SK-N-SH treated with all-trans-retinoic acid at 6 μM for 48 hours (cell line): ENCODE results near the gene AUH.

Experiments
- ATAC-seq: fragments of 200-7000 bp; cut with Tn5 transposase; 3 replicates; pipeline ENCODE4 v1.9.1; 2020; ENCODE audit warnings: mild to moderate bottlenecking, moderate library complexity
- ARNTL ChIP-seq: fragments of 450-650 bp; formaldehyde crosslinking; IDR thresholded peaks from 2 replicates; pipeline ENCODE4 v1.5.0; 2020; ENCODE audit warnings: low read depth, mild to moderate bottlenecking, moderate library complexity, borderline replicate concordance
- BACH2 ChIP-seq: fragments of 250-450 bp; sonication (Bioruptor Pico); IDR thresholded peaks from 2 replicates; pipeline ENCODE4 v1.9.0; 2021; ENCODE audit warnings: mild to moderate bottlenecking, borderline replicate concordance
- CSDC2 ChIP-seq: fragments of 250-450 bp; sonication (Bioruptor Pico); IDR thresholded peaks from 2 replicates; pipeline ENCODE4 v1.5.0; 2020; ENCODE audit warnings: mild to moderate bottlenecking, moderate library complexity
- ESRRG ChIP-seq: fragments of 250-450 bp; sonication (Bioruptor Pico); IDR thresholded peaks from 2 replicates; pipeline ENCODE4 v1.6.1; 2021; ENCODE audit warnings: mild to moderate bottlenecking
- ISL1 ChIP-seq: fragments of 250-450 bp; sonication (Bioruptor Pico); IDR thresholded peaks from 2 replicates; pipeline ENCODE4 v2.1.2; 2022; ENCODE audit warnings: mild to moderate bottlenecking, moderate library complexity
- PPARA ChIP-seq: fragments of 250-450 bp; sonication (Bioruptor Pico); IDR thresholded peaks from 2 replicates; pipeline ENCODE4 v1.5.0; 2020; ENCODE audit warnings: mild to moderate bottlenecking, borderline replicate concordance
- RARB ChIP-seq: fragments of 250-450 bp; sonication (Bioruptor Pico); IDR thresholded peaks from 2 replicates; pipeline ENCODE4 v1.8.0; 2021; ENCODE audit warnings: mild to moderate bottlenecking, moderate library complexity
- SNAI2 ChIP-seq: fragments of 250-450 bp; sonication (Bioruptor Pico); IDR thresholded peaks from 2 replicates; pipeline ENCODE4 v1.5.0; 2020; ENCODE audit warnings: mild to moderate bottlenecking, moderate library complexity
- TCF4 ChIP-seq: fragments of 250-450 bp; sonication (Bioruptor Pico); IDR thresholded peaks from 2 replicates; pipeline ENCODE4 v1.8.0; 2021; ENCODE audit warnings: mild to moderate bottlenecking, moderate library complexity, borderline replicate concordance
- TOX ChIP-seq: fragments of 250-450 bp; sonication (Bioruptor Pico); IDR thresholded peaks from 2 replicates; pipeline ENCODE4 v1.8.0; 2021; ENCODE audit warnings: mild to moderate bottlenecking, moderate library complexity, borderline replicate concordance
- ZC3H10 ChIP-seq: fragments of 250-450 bp; sonication (Bioruptor Pico); IDR thresholded peaks from 2 replicates; pipeline ENCODE4 v1.5.1; 2021; ENCODE audit warnings: mild to moderate bottlenecking, moderate library complexity
- ZFP3 ChIP-seq: fragments of 250-450 bp; sonication (Bioruptor Pico); IDR thresholded peaks from 2 replicates; pipeline ENCODE4 v1.5.0; 2020; ENCODE audit warnings: mild to moderate bottlenecking, moderate library complexity
- ZFP30 ChIP-seq: fragments of 450-650 bp; formaldehyde crosslinking; IDR thresholded peaks from 2 replicates; pipeline ENCODE4 v1.5.0; 2022; ENCODE audit warnings: mild to moderate bottlenecking, moderate library complexity
- ZNF565 ChIP-seq: fragments of 450-650 bp; formaldehyde crosslinking; conservative IDR thresholded peaks from 2 replicates; pipeline ENCODE4 v1.5.0; 2020; ENCODE audit warnings: low read depth, mild to moderate bottlenecking, moderate library complexity
- ZNF70 ChIP-seq: fragments of 450-650 bp; formaldehyde crosslinking; IDR thresholded peaks from 2 replicates; pipeline ENCODE4 v1.5.0; 2020; ENCODE audit warnings: mild to moderate bottlenecking, moderate library complexity
- ZNF8 ChIP-seq: fragments of 450-650 bp; formaldehyde crosslinking; IDR thresholded peaks from 2 replicates; pipeline ENCODE4 v1.5.0; 2020; ENCODE audit warnings: mild to moderate bottlenecking, moderate library complexity
- TF ChIP-seq, protein P1 (sequence below): fragments of 250-450 bp; sonication (Bioruptor Pico); IDR thresholded peaks from 2 replicates; pipeline ENCODE4 v1.5.1; 2020; ENCODE audit warnings: low read depth, mild to moderate bottlenecking, moderate library complexity
- TF ChIP-seq, protein P2 (sequence below): fragments of 250-450 bp; sonication (Bioruptor Pico); IDR thresholded peaks from 2 replicates; pipeline ENCODE4 v1.8.0; 2021; ENCODE audit warnings: low read depth, mild to moderate bottlenecking, moderate library complexity, borderline replicate concordance
- TF ChIP-seq, protein P3 (sequence below): fragments of 250-450 bp; sonication (Bioruptor Pico); IDR thresholded peaks from 2 replicates; pipeline ENCODE4 v1.8.0; 2020; ENCODE audit warnings: mild to moderate bottlenecking, moderate library complexity, borderline replicate concordance
- TF ChIP-seq, protein P4 (sequence below): fragments of 250-450 bp; sonication (Bioruptor Pico); IDR thresholded peaks from 2 replicates; pipeline ENCODE4 v1.5.0; 2020; ENCODE audit warnings: mild to moderate bottlenecking, moderate library complexity
- TF ChIP-seq, protein P5 (sequence below): fragments of 250-450 bp; sonication (Bioruptor Pico); IDR thresholded peaks from 2 replicates; pipeline ENCODE4 v1.5.1; 2021; ENCODE audit warnings: mild to moderate bottlenecking, moderate library complexity

Gene AUH

DNA sequence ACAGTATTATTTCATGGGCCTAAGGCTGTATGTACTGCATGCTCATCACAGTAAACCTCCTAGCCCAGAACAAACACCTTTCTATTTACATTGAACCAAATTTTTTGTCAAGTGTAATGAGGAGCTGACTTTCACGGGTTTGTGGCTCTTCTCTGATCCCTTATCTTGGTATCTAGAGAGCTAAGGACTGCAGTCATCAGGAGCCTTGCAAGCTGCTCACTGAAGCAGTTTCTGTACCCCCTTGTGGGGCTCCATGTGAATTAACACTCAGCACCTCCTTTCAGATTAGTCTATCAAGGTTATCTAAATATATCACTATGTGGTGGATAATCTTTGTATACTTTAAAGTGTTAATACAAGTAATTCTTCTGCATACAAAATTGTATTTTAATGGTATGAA is 108.2 kb downstream of the AUH start:
- no peak for TF ChIP-seq TOX (CRISPR knock-in tag)
- no peak for TF ChIP-seq SNAI2 (CRISPR knock-in tag)
- TF ChIP-seq CSDC2 (CRISPR knock-in tag) = no peak
- TF ChIP-seq ISL1 (CRISPR knock-in tag) = no peak
- TF ChIP-seq ARNTL (CRISPR knock-in tag) = no peak
- no peak for TF ChIP-seq ZNF70 (CRISPR knock-in tag)
- no peak for TF ChIP-seq ZFP30 (CRISPR knock-in tag)
- no peak for TF ChIP-seq ZFP3
- no peak for TF ChIP-seq ESRRG (CRISPR knock-in tag)
- TF ChIP-seq, protein P1, sequence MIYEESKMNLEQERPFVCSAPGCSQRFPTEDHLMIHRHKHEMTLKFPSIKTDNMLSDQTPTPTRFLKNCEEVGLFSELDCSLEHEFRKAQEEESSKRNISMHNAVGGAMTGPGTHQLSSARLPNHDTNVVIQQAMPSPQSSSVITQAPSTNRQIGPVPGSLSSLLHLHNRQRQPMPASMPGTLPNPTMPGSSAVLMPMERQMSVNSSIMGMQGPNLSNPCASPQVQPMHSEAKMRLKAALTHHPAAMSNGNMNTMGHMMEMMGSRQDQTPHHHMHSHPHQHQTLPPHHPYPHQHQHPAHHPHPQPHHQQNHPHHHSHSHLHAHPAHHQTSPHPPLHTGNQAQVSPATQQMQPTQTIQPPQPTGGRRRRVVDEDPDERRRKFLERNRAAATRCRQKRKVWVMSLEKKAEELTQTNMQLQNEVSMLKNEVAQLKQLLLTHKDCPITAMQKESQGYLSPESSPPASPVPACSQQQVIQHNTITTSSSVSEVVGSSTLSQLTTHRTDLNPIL (CRISPR knock-in tag) = no peak
- TF ChIP-seq RARB (CRISPR knock-in tag) = no peak
- TF ChIP-seq ZC3H10 (CRISPR knock-in tag) = no peak
- TF ChIP-seq BACH2 (CRISPR knock-in tag) = no peak
- TF ChIP-seq, protein P2, sequence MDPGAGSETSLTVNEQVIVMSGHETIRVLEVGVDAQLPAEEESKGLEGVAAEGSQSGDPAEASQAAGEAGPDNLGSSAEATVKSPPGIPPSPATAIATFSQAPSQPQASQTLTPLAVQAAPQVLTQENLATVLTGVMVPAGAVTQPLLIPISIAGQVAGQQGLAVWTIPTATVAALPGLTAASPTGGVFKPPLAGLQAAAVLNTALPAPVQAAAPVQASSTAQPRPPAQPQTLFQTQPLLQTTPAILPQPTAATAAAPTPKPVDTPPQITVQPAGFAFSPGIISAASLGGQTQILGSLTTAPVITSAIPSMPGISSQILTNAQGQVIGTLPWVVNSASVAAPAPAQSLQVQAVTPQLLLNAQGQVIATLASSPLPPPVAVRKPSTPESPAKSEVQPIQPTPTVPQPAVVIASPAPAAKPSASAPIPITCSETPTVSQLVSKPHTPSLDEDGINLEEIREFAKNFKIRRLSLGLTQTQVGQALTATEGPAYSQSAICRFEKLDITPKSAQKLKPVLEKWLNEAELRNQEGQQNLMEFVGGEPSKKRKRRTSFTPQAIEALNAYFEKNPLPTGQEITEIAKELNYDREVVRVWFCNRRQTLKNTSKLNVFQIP (CRISPR knock-in tag) = no peak
- ATAC-seq = no peak

DNA sequence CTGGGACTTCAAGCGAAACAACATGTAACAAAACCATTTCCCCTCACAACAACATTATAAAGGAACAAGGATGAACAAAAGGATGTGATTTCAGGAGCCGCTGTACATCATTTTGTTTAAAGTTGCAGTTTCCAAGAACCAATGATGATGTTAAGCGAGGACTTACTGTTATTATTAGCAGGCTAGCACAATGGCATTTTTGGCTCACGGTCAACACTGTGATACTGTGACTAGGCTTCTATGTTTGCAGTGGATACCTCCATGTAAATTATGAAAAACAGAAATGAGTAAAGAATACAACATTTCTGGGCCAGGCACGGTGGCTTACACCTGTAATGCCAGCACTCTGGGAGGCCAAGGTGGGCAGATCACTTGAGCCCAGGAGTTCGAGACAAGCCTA is 113.0 kb downstream of the AUH start:
- ATAC-seq = no peak
- no peak for TF ChIP-seq RARB (CRISPR knock-in tag)
- TF ChIP-seq ZFP3 = no peak
- TF ChIP-seq, protein P3, sequence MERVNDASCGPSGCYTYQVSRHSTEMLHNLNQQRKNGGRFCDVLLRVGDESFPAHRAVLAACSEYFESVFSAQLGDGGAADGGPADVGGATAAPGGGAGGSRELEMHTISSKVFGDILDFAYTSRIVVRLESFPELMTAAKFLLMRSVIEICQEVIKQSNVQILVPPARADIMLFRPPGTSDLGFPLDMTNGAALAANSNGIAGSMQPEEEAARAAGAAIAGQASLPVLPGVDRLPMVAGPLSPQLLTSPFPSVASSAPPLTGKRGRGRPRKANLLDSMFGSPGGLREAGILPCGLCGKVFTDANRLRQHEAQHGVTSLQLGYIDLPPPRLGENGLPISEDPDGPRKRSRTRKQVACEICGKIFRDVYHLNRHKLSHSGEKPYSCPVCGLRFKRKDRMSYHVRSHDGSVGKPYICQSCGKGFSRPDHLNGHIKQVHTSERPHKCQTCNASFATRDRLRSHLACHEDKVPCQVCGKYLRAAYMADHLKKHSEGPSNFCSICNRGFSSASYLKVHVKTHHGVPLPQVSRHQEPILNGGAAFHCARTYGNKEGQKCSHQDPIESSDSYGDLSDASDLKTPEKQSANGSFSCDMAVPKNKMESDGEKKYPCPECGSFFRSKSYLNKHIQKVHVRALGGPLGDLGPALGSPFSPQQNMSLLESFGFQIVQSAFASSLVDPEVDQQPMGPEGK (CRISPR knock-in tag) = no peak
- no peak for TF ChIP-seq BACH2 (CRISPR knock-in tag)
- no peak for TF ChIP-seq PPARA (CRISPR knock-in tag)
- no peak for TF ChIP-seq ARNTL (CRISPR knock-in tag)
- no peak for TF ChIP-seq ESRRG (CRISPR knock-in tag)

DNA sequence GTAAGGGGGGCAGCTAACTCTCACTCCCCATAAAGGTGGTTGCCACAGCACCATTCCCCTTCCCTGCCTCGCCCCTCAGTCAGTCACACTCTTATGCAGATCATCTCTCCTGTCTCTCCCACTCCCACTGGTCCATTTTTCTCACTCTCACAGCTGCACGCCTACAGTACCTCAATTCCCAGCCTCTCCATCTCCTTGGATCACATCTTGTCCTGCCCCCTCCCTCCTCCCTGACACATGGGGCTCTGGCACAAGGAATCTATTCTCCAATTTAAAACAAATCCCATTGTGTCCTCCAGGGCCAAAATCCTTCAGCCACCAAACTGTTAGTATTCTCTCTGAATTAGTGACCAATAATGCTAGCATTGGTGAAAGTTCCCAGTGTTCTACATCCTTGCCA is 114.4 kb downstream of the AUH start:
- no peak for ATAC-seq
- TF ChIP-seq, protein P4, sequence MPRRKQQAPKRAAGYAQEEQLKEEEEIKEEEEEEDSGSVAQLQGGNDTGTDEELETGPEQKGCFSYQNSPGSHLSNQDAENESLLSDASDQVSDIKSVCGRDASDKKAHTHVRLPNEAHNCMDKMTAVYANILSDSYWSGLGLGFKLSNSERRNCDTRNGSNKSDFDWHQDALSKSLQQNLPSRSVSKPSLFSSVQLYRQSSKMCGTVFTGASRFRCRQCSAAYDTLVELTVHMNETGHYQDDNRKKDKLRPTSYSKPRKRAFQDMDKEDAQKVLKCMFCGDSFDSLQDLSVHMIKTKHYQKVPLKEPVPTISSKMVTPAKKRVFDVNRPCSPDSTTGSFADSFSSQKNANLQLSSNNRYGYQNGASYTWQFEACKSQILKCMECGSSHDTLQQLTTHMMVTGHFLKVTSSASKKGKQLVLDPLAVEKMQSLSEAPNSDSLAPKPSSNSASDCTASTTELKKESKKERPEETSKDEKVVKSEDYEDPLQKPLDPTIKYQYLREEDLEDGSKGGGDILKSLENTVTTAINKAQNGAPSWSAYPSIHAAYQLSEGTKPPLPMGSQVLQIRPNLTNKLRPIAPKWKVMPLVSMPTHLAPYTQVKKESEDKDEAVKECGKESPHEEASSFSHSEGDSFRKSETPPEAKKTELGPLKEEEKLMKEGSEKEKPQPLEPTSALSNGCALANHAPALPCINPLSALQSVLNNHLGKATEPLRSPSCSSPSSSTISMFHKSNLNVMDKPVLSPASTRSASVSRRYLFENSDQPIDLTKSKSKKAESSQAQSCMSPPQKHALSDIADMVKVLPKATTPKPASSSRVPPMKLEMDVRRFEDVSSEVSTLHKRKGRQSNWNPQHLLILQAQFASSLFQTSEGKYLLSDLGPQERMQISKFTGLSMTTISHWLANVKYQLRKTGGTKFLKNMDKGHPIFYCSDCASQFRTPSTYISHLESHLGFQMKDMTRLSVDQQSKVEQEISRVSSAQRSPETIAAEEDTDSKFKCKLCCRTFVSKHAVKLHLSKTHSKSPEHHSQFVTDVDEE (CRISPR knock-in tag) = no peak
- no peak for TF ChIP-seq SNAI2 (CRISPR knock-in tag)
- TF ChIP-seq TCF4 (CRISPR knock-in tag) = no peak
- TF ChIP-seq, protein P5, sequence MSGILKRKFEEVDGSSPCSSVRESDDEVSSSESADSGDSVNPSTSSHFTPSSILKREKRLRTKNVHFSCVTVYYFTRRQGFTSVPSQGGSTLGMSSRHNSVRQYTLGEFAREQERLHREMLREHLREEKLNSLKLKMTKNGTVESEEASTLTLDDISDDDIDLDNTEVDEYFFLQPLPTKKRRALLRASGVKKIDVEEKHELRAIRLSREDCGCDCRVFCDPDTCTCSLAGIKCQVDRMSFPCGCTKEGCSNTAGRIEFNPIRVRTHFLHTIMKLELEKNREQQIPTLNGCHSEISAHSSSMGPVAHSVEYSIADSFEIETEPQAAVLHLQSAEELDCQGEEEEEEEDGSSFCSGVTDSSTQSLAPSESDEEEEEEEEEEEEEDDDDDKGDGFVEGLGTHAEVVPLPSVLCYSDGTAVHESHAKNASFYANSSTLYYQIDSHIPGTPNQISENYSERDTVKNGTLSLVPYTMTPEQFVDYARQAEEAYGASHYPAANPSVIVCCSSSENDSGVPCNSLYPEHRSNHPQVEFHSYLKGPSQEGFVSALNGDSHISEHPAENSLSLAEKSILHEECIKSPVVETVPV (CRISPR knock-in tag) = no peak
- TF ChIP-seq ZNF70 (CRISPR knock-in tag) = no peak
- no peak for TF ChIP-seq ZFP3
- no peak for TF ChIP-seq ZNF565 (CRISPR knock-in tag)
- TF ChIP-seq ARNTL (CRISPR knock-in tag) = no peak
- TF ChIP-seq ZNF8 (CRISPR knock-in tag) = no peak
- TF ChIP-seq BACH2 (CRISPR knock-in tag) = no peak
- TF ChIP-seq ZC3H10 (CRISPR knock-in tag) = no peak
